HG03025 (cell line): ENCODE results near the gene FAM110C.
"Not testable (repeated sequence)": the region's sequence is repeated elsewhere in the genome, so short reads cannot be mapped to it uniquely, and the experiment has no call there.

Experiments
- ATAC-seq: cut with Tn5 transposase; IDR thresholded peaks from one replicate; pipeline ENCODE4 v1.9.1; 2021; ENCODE audit warnings: mild to moderate bottlenecking, moderate library complexity; ENCODE audit not compliant: unreplicated experiment, low FRiP score

The FAM110C gene, protein sequence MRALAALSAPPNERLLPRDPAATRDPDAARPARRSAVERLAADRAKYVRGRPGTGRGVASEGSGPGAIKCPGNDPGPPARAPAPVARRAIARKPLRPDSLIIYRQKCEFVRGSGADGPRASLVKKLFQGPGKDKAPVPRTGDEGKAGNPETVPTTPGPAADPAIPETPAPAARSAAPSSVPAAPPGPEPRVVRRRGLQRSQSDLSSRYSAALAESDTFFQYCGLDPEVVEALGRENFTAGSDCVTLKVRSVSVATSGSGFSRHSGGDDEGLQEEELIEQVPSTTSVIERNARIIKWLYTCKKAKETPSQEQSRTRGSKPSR

DNA sequence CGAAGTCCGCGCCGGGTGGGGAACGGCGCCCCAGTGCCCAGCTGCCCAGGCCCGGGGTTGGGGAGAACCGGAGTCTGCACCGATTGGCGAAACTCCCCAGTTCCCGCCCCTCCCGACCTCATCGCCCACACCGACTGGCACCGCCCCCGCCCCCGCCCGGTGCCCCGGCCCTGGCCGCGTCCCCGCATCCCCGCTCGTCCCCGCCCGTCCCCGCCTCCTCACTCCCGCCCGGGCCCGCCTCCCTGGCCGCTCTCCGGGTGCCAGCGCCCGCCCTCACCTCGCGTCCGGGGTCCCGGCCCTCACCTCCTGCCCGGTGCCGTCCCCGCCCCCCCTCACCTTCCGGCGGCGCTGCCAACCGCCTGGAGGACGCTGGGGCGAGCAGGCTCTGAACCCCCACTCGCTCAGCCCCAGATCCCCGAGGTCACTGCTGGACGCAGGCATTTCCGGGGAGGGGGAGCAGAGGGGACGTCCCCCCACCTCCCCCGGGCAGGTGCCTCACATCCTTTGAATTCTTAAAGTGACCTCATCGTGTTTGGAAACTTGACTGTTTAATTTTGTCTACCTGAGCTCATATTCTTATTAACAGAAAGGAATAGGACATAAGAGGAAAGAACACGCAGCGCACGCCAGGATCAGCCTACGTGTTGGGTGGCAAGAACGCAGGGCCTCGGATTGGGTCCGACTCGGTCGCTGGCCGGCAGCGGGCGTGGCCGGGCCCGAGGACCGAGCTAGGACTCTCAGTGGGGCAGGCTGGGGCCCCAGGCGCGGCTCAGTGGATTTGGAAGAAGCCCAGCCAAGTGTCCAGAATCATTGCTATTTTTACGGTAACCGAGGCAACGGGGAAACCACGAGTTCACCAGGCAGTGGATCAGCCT lies at the start of gene FAM110C:
Gene FAM110C (minus strand): TSS at position 35 of the 875 bp plus-strand sequence. CDS start 120 bp downstream, outside the sequence.
- no peak for ATAC-seq

GRCh38 chr2:92326-92725 lies 46.0 kb upstream of the FAM110C start:
- ATAC-seq, result no peak

GRCh38 chr2:90645-91312 lies 44.5 kb upstream of the FAM110C start:
- ATAC-seq, result no peak

- no peak for ATAC-seq
Observed at GRCh38 chr2:85761-86160, 39.5 kb upstream of the FAM110C start.

DNA sequence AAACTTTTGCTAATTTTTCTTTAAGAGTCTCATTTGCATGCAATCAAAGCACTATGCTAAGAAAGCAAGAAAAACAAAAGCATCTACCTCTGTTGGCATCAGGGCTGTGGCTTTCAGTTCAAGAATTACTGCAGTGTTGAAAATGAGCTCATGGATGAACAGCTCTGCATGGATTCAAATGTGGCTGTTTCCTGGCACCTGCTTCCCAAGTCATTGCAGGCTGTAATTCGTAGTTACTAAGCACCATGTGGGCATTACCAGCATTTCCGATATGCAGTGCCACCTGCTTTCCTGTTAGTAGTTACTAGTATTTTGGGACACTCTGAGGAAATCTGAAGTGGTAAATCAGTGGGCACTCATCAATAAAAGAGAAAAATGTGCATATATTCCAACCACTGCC lies 37.8 kb upstream of the FAM110C start:
- ATAC-seq, result no peak

DNA sequence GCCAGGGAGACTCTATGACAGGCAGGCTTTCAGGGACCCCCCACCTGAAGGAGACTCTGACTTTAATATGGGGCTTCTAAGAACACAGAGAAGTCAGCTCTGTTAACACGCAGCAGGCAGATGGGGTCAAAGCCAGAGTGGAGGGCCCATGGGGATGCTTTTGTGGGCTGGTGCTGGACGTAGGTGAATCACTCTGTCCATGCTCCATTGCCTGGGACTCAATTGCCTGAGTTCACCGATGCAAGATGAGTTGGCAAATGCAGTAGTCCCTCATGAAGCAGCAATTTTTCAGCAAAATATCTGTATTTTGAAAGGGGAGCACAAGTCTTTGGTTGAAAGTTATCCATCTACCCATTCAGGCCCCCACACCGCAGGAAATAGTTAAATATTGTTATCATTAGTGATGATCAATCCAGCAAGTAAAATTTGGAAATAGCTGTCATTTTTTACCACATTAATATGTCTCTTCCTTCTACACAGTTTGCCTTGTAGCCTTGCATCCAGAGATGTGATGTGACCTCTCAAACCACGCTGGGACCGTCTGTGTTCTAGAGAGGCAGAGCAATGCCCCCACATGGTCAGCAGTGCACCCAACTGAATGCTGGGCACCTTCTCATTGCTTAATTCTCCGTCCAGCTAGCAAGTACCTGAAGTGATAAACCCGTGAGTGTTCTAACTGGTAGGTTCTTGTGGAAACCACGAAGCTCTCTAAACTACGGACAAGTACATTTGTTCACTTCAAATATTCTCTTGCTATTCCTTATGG lies 34.8 kb upstream of the FAM110C start:
- no peak for ATAC-seq

GRCh38 chr2:80378-80777 lies 34.1 kb upstream of the FAM110C start:
- ATAC-seq, result no peak

- no peak for ATAC-seq
Observed at GRCh38 chr2:71309-72035, 25.2 kb upstream of the FAM110C start.

DNA sequence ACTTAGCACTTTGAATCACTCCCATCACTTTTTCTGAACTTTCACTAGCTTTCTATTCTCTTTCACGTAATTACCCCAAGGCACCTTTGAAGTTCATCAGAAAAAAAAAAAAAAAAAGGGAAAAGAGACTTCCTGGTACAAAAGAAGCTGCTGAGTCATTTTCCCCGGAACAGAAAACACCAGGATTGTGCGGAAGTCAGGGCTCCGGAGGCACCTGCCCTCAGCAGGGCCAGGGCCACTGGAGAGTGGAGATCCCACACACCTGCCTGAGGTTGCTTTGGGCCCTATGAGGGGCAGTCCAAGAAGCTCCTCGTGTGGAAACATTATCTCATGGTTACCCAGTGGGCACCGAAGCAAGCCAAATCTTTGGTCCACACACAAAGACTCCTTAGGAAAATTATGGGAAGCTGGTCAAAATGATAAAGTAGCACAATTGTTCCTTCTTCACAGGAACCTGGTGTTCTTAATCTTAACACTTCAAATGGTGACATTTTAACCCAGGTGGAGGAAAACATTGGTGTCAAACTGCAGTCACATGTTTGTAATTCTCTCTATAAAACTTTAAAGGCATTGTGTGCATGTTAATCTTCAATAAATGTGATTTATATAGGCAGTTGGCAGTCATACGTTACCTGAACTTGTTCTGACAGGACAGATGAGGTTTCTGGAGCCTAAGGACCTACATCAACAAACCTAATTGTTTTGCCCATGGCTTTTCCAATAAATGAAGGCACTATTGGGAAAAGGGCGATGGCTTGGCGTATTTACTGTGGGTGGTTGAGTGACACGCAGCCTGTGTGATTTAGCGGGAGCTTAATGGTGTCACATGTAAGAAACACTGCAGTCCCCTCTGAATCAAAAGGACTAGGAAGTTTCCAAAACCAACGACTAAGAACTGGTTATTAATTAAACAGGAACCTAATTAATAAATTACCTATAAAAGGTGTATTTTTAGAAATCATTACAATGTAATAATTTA lies 23.4 kb upstream of the FAM110C start:
- ATAC-seq, result no peak

GRCh38 chr2:68637-69036 lies 22.3 kb upstream of the FAM110C start:
- not testable (repeated sequence) for ATAC-seq

DNA sequence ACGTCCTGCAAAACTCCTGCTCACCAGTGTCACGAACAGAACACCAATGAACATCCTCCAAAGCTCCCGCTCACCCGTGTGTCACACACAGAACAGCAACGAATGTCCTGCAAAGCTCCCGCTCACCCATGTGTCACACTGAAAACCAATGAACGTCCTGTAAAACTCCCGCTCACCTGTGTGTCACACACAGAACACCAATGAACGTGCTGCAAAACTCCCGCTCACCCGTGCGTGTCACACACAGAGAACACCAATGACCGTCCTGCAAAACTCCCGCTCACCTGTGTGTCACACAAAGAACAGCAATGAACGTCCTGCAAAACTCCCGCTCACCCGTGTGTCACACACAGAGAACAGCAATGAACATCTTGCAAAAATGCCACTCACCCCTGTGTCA lies 20.5 kb upstream of the FAM110C start:
- no peak for ATAC-seq

DNA sequence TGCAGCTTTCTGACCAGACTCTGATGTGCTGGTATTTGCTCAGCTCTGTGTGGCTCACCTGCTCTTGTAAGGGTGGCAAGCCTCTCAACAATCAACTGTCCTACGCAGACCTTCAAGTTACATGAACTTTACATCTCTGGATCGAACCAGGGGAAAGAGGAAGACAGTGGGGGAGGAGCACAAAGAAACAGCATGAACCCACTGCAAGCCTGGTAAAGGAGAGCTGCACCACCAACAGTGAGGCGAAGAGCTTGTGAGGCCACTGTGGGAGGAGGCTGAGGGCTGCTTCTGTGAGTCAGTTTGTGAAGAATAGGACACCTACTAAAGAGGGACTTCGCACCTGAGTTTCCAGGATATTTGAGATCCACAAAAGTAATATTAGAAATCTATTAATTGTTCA lies 18.8 kb upstream of the FAM110C start:
- no peak for ATAC-seq

GRCh38 chr2:55587-56448 lies 9.5 kb upstream of the FAM110C start:
- no peak for ATAC-seq

DNA sequence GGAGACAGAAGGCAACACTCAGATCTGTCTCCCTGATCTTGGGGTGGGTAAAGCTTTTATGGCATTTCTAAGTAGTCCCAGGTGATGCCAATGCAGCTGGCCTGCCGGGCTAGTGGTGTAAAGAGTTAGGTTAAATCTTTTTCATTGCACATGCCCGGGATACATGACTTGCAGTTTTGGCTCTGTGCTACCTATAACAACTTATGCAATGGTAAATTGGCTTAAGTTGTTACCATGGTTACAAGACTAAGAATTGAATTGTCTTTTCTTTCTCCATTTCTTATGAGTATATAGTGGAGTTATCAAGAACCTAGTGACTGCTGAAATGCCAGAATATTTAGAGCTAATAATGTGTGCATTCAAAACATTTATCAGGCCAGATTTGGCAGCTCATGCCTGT lies 5.3 kb upstream of the FAM110C start:
- no peak for ATAC-seq

- ATAC-seq, result no peak
Observed at GRCh38 chr2:47737-48136, 1.4 kb upstream of the FAM110C start.

- no peak for ATAC-seq
Observed at GRCh38 chr2:47346-47725, 1.0 kb upstream of the FAM110C start.

DNA sequence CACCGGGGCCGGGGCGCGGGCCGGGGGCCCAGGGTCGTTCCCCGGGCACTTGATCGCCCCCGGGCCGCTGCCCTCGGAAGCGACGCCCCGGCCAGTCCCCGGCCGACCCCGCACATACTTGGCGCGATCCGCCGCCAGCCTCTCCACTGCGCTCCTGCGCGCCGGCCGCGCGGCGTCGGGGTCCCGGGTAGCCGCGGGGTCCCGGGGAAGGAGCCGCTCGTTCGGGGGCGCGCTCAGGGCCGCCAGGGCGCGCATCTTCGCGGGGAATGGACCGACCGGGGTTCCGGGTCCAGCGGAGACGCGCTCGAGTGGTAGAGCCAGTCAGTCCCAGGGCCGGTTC lies 204 bp downstream of the FAM110C start:
- no peak for ATAC-seq
